ENCODE results near the gene AGPAT3. TPM values are rescaled to one million over a fixed set of nuclear protein-coding genes. Genes with fewer than 3 reads are reported as not detected.

AGPAT3 gene
- total RNA-seq, 1 experiment from 2014 or later, result 13.0 TPM

DNA sequence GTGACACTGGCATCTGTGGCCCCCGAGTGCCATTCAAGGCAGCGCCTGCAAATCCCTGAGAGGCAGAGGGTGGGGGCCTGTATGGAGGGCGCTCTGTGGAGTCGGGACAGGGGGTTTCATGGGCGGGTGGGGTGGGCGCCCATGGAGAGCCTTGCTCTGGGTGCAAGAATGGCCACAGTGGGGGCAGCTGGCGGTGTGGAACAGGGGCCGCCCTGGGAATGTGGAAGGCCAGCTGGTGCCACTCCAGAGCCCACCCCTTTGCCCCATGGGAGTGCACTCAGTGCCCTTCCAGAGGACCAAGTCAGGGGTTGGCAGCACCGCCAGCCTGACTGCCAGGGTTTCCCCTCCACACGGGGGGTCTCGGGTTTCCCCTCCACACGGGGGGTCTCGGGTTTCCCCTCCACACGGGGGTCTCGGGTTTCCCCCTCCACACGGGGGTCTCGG lies 92.1 kb downstream of the AGPAT3 start:
- TF ChIP-seq, protein P1, sequence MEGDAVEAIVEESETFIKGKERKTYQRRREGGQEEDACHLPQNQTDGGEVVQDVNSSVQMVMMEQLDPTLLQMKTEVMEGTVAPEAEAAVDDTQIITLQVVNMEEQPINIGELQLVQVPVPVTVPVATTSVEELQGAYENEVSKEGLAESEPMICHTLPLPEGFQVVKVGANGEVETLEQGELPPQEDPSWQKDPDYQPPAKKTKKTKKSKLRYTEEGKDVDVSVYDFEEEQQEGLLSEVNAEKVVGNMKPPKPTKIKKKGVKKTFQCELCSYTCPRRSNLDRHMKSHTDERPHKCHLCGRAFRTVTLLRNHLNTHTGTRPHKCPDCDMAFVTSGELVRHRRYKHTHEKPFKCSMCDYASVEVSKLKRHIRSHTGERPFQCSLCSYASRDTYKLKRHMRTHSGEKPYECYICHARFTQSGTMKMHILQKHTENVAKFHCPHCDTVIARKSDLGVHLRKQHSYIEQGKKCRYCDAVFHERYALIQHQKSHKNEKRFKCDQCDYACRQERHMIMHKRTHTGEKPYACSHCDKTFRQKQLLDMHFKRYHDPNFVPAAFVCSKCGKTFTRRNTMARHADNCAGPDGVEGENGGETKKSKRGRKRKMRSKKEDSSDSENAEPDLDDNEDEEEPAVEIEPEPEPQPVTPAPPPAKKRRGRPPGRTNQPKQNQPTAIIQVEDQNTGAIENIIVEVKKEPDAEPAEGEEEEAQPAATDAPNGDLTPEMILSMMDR (conservative IDR thresholded peaks at IDR 0.05), result no peak
- Histone ChIP-seq H3K9me3 (ENCODE audit: control insufficient read depth, low read depth, low read length) (no peaks in the 10 kb centered on the region), H2BK15ac (ENCODE audit: low read depth, low read length) (no peak overlapping the region), H3K9ac (ENCODE audit: extremely low read depth, insufficient read length, low read length) (no peak overlapping the region), H3K23me2 (ENCODE audit: insufficient read length, low read depth, low read length, poor library complexity, severe bottlenecking) (no peaks in the 10 kb centered on the region), H4K20me1 (ENCODE audit: control insufficient read depth, insufficient read depth, insufficient read length) (no peaks in the 10 kb centered on the region), H3K79me1 (ENCODE audit: insufficient read depth, low read depth, low read length, poor library complexity, severe bottlenecking) (no peaks in the 10 kb centered on the region), H2BK20ac (ENCODE audit: low read depth, low read length, poor library complexity, severe bottlenecking) (no peak overlapping the region), H3K27ac (ENCODE audit: insufficient read length, low read depth, low read length) (no peak overlapping the region), H3K27me3 (ENCODE audit: insufficient read depth, low read length) (no peaks in the 10 kb centered on the region), H3K14ac (ENCODE audit: insufficient read depth, low read length) (no peak overlapping the region), H2BK120ac (ENCODE audit: low read depth, low read length, poor library complexity, severe bottlenecking) (no peak overlapping the region), H4K8ac (replicated peaks; ENCODE audit: insufficient read length, low read depth, low read length) (no peak overlapping the region), H3K79me2 (ENCODE audit: insufficient read depth, low read length) (no peaks in the 10 kb centered on the region), H3K4me1 (ENCODE audit: insufficient read depth, low read length) (no peaks in the 10 kb centered on the region), H3K23ac (ENCODE audit: insufficient read length, low read depth, low read length) (no peak overlapping the region), H2AFZ (ENCODE audit: low read length) (no peak overlapping the region), H4K5ac (ENCODE audit: insufficient read length, low read depth, low read length) (no peak overlapping the region), H3T11ph (ENCODE audit: low read length) (no peak overlapping the region), H3K56ac (ENCODE audit: insufficient read length, low read depth, low read length) (no peak overlapping the region), H2AK5ac (ENCODE audit: insufficient read length, low read length) (no peak overlapping the region), H3K4me2 (ENCODE audit: insufficient read depth, insufficient read length, low read length) (no peak overlapping the region), H3K4ac (ENCODE audit: low read depth, low read length) (no peak overlapping the region), H2BK5ac (ENCODE audit: insufficient read length, low read length) (no peak overlapping the region), H4K91ac (ENCODE audit: insufficient read length, low read depth, low read length) (no peak overlapping the region), H2BK12ac (ENCODE audit: insufficient read length, low read depth, low read length) (no peak overlapping the region), H3K18ac (ENCODE audit: insufficient read length, low read depth, low read length) (no peak overlapping the region)
- H3K27ac Mint-ChIP-seq, result no peak overlapping the region
- WGBS (ENCODE audit: extremely low coverage, insufficient read length, low lambda C conversion rate), result no CpG with 5 or more reads among the region's 17 CpGs
- H3K9me3 Mint-ChIP-seq, result no peaks in the 10 kb centered on the region
- H3K36me3 Mint-ChIP-seq (ENCODE audit: insufficient read depth in 1 of 3, low read depth in 3 of 3), result no peaks in the 10 kb centered on the region; a peak in 1 of 7 replicates
- peaks cover 2 to 3% of the 10 kb centered on the region in 2 experiments; a peak in 2 of 4 replicates for H3K4me1 Mint-ChIP-seq
- H3K4me3 Mint-ChIP-seq, result no peak overlapping the region
- H3K27me3 Mint-ChIP-seq (ENCODE audit: low read depth), result no peaks in the 10 kb centered on the region
- DNase-seq, result no peak
